Kidney epithelial cell (primary cell): ENCODE measurements around the gene EIF3F. TPM values are rescaled to one million over a fixed set of nuclear protein-coding genes. Genes with fewer than 3 reads are reported as not detected.
"Not testable (repeated sequence)": the region's sequence is repeated elsewhere in the genome, so short reads cannot be mapped to it uniquely, and the experiment has no call there.

Source experiments
- DNase-seq: peaks from one replicate; pipeline ENCODE4 v3.0.0-alpha.2; 2010; ENCODE audit warnings: low read depth
- H3K27me3 ChIP-seq: 2 replicates; pipeline ENCODE4 v1.6.0; 2011; ENCODE audit warnings: low read length; ENCODE audit not compliant: control insufficient read depth, insufficient read depth
- H3K36me3 ChIP-seq: 2 replicates; pipeline ENCODE4 v1.5.1; 2011; ENCODE audit warnings: low read length; ENCODE audit not compliant: control insufficient read depth, insufficient read depth
- H3K4me3 ChIP-seq: 2 replicates; pipeline ENCODE4 v1.5.1; 2011; ENCODE audit warnings: low read depth, mild to moderate bottlenecking, control low read depth, low read length
- CTCF ChIP-seq: IDR thresholded peaks from 2 replicates; pipeline ENCODE4 v1.5.1; 2011; ENCODE audit warnings: mild to moderate bottlenecking, moderate library complexity, low read length, control low read depth, inconsistent platforms; ENCODE audit not compliant: insufficient read depth, poor library complexity, severe bottlenecking
- total RNA-seq: library from RNA; depleted of rRNA; stranded (reverse); fragments of >200 nt; gene quantifications from 2 replicates; pipeline ENCODE4 v1.2.3, GENCODE V29; 2015

EIF3F gene
- total RNA-seq, 1 donor from 2014 or later = 334 TPM

- Histone ChIP-seq H3K27me3 (no peaks in the 10 kb centered on the region), H3K4me3 (no peak overlapping the region), H3K36me3 (no peaks in the 10 kb centered on the region)
- no peak for TF ChIP-seq CTCF
- DNase-seq = no peak
Measured at GRCh38 chr11:7981619-7982157, 5.4 kb upstream of the EIF3F start.

GRCh38 chr11:7982582-7983119 lies 4.5 kb upstream of the EIF3F start:
- no peaks in the 10 kb centered on the region for H3K27me3 ChIP-seq
- no peak for TF ChIP-seq CTCF
- H3K36me3 ChIP-seq = no peaks in the 10 kb centered on the region
- no peak overlapping the region for H3K4me3 ChIP-seq
- DNase-seq = no peak

GRCh38 chr11:7983832-7984590 lies 3.1 kb upstream of the EIF3F start:
- no peak for TF ChIP-seq CTCF
- H3K27me3 ChIP-seq = no peaks in the 10 kb centered on the region
- no peak overlapping the region for H3K4me3 ChIP-seq
- DNase-seq = no peak
- no peaks in the 10 kb centered on the region for H3K36me3 ChIP-seq

- H3K27me3 ChIP-seq, DNase-seq, H3K36me3 ChIP-seq: not testable (repeated sequence)
- H3K4me3 ChIP-seq = peak overlapping the region; percentile 91
Measured at GRCh38 chr11:7987560-7987883, 385 bp downstream of the EIF3F start.

- no peak for DNase-seq
- Histone ChIP-seq H3K27me3 (no peaks in the 10 kb centered on the region), H3K4me3 (no peak overlapping the region), H3K36me3 (peaks cover 4% of the 10 kb centered on the region)
- no peak for TF ChIP-seq CTCF
Measured at GRCh38 chr11:7994581-7995278, 7.6 kb downstream of the EIF3F start.

GRCh38 chr11:7999795-8000194 lies 12.7 kb downstream of the EIF3F start:
- no peak overlapping the region for H3K4me3 ChIP-seq
- TF ChIP-seq CTCF = no peak
- H3K27me3 ChIP-seq = no peaks in the 10 kb centered on the region
- no peaks in the 10 kb centered on the region for H3K36me3 ChIP-seq
- no peak for DNase-seq
